HG02642 (cell line): ENCODE measurements around the gene POLD1.
A peak's percentile ranks its signal among the peaks of the same experiment; 100 is the strongest.
"Not testable (repeated sequence)": the region's sequence is repeated elsewhere in the genome, so short reads cannot be mapped to it uniquely, and the experiment has no call there.

ENCODE experiments used
- ATAC-seq: cut with Tn5 transposase; IDR thresholded peaks from one replicate; pipeline ENCODE4 v1.9.1; 2021; ENCODE audit warnings: mild to moderate bottlenecking; ENCODE audit not compliant: unreplicated experiment, poor library complexity

POLD1 gene

DNA sequence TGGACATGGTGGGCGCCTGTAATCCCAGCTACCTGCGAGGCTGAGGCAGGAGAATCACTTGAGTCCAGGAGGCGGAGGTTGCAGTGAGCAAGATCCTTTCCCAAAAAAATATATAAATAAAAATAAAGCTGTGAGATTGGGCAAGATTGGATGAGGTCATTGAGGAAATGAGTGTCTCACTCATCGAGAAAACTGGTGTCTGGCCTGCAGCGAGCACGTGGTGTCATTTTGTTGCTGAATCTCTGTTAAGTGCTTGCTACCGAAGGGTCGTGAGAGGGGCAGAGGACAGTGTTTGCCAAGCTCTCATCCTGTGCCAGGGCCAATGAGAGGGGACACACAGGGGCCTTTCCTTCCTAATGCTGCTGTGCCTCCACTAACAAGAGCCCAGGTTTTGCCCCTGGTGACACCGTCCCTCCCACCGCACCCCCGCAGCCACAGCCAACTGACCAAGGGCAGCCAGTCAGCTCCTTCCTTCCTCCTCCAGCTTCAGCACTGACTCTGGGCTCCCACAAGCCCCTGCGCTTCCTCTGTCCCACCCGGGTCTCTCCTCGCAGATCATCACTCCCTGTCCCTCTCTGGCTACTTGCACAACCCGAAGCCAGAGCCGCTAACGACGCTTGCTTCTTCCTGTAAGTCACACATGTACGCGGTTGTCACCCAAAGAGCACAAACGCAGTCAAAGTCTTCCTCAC lies 3.2 kb downstream of the POLD1 start:
- ATAC-seq = no peak

DNA sequence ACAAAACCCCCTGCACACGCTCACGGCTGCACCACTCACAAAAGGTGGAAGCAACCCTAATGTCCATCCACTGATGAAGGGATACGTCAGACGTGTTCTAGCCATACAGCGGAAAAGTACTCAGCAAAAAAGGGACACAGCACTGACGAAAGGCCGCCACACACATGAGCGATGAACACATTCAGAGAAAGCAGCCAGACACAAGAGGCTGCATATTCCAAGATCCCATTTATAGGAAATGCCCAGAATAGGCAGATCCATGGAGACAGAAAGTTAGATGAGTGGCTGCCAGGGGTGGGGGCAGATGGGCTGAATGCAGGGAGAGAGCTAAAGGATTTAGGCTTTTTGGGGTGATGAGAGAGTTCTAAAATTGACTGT lies 3.7 kb downstream of the POLD1 start:
- ATAC-seq = no peak

DNA sequence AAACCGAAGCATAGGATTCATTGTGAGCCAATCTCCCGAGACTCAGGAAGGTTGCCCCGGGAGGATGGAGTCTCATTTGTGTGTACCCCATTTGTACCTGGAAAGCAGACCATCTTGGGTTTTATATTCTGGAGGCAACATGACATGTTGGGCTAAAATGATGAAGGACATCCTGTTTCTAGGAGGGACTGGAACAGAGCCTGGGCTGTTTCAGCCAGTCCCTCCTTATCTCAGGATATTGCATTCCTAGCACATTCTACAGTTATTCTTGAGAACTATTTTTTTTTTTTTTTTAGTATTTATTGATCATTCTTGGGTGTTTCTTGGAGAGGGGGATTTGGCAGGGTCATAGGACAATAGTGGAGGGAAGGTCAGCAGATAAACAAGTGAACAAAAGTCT lies 6.1 kb downstream of the POLD1 start:
- not testable (repeated sequence) for ATAC-seq

DNA sequence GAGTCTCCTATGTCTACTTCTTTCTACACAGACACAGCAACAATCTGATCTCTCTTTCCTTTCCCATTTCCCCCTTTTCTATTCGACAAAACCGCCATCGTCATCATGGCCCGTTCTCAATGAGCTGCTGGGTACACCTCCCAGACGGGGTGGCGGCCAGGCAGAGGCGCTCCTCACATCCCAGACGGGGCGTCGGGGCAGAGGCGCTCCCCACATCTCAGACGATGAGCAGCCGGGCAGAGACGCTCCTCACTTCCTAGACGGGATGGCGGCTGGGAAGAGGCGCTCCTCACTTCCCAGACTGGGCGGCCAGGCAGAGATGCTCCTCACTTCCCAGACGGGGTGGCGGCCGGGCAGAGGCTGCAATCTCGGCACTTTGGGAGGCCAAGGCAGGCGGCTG lies 6.8 kb downstream of the POLD1 start:
- not testable (repeated sequence) for ATAC-seq

DNA sequence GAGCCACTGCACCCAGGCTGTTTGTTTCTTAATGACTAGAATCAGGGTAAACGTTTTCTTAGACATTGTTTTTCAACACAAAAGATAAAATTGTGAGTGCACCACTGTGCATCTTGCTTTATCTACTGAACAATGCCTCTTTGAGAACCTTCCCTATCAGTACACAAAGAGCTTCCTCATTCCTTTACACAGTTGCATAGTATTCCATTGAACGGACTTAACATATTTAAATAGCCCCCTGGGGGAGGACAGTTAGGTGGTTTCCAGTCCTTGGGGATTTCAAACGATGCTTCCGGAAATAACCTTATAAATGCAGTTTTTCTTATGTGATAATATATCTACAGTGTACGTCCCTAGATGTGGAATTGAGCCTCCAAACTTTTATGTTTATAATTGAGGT lies 8.6 kb downstream of the POLD1 start:
- no peak for ATAC-seq

DNA sequence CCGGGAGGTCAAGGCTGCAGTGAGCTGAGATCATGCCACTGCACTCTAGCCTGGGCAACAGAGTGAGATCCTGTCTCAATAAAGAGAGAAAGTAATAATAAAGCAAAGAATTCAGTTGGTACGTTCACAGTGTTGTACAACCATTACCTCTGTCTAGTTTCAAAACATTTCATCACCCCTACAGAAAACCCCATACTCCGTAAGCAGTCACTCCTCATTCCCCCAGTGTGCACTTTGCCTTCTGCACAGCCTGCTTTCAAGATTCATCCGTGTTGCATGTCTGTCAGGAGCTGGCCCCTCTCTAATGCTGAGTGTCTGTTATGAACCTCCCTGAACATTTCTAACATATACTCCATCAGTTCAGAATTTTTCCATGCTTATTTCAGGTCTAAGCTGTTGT lies 9.4 kb downstream of the POLD1 start:
- ATAC-seq = no peak

DNA sequence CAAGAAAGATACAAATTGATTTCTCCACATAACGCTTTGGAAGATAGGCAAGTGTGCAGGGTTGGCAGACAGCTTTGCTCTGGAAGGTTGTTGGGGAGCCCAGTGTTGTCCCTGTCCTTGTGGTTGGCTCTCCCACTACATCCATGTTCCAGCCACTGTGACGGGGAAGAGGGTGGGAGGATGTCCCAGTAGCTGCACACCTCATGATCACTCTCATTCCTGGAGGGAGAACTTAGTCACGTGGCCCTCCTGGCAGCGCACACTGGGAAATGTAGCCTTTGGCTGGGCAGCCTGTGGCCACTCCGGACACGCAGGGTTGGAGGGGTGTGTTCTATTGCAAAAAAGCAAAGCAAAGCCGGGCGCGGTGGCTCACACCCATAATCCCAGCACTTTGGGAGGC lies 9.9 kb downstream of the POLD1 start:
- no peak for ATAC-seq

DNA sequence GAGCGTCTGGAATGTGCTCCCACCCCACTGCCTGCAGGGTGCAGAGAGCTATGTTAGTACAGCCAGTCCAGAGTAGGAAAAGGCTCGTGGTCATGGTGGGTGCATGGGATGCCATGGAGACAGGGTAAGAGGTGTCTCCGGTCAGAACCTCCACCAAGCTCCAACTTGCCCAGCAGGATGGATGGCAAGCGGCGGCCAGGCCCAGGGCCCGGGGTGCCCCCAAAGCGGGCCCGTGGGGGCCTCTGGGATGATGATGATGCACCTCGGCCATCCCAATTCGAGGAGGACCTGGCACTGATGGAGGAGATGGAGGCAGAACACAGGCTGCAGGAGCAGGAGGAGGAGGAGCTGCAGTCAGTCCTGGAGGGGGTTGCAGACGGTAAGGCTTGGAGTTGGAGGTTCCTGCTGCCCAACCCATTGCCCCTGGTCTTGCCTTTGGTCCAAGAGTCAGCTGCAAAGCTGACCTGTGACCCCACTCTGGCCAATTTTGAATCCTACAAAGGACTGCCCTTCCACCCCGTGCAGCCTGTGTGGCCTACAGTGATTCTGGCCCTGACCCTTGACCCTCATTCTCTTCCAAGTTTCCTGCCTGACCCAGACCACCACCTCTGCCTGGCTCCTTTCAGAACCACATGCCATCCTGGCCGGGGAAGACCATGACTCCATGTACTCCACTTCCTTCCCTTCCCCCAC lies 14.7 kb downstream of the POLD1 start:
- no peak for ATAC-seq

DNA sequence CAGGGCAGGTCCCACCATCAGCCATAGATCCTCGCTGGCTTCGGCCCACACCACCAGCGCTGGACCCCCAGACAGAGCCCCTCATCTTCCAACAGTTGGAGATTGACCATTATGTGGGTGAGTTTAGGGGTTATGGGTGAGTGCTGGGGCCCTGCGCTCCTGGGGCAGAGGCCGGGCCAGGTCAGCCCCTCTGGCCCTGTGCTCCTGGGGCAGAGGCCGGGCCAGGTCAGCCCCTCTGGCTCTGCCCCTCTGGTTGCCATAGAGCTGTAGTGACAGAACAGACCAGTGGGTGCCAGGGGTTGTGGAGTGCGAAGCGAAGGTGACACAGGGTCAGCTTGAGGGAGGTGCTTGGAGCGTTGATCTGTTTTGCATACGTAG lies 15.2 kb downstream of the POLD1 start:
- no peak for ATAC-seq

DNA sequence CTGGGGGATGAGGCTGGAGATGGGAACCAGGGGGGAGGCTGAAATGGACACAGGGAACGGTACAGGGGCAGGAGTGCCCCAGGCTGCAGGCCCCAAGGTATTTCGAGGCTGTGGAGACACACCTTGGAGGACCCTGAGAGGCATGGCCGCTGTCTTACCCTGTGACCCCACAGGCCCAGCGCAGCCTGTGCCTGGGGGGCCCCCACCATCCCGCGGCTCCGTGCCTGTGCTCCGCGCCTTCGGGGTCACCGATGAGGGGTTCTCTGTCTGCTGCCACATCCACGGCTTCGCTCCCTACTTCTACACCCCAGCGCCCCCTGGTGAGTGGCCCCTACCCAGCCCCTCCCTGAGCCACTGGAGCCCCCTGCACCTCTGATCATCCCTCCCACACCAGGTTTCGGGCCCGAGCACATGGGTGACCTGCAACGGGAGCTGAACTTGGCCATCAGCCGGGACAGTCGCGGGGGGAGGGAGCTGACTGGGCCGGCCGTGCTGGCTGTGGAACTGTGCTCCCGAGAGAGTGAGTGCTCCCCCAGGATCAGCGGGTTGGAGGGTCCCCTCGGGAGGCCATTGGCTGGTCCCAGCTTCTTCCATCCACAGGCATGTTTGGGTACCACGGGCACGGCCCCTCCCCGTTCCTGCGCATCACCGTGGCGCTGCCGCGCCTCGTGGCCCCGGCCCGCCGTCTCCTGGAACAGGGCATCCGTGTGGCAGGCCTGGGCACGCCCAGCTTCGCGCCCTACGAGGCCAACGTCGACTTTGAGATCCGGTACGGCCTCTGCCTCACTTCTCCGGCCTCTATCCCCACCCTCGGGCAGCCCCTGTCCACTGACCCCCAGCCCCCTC lies 17.7 kb downstream of the POLD1 start:
- ATAC-seq = no peak

DNA sequence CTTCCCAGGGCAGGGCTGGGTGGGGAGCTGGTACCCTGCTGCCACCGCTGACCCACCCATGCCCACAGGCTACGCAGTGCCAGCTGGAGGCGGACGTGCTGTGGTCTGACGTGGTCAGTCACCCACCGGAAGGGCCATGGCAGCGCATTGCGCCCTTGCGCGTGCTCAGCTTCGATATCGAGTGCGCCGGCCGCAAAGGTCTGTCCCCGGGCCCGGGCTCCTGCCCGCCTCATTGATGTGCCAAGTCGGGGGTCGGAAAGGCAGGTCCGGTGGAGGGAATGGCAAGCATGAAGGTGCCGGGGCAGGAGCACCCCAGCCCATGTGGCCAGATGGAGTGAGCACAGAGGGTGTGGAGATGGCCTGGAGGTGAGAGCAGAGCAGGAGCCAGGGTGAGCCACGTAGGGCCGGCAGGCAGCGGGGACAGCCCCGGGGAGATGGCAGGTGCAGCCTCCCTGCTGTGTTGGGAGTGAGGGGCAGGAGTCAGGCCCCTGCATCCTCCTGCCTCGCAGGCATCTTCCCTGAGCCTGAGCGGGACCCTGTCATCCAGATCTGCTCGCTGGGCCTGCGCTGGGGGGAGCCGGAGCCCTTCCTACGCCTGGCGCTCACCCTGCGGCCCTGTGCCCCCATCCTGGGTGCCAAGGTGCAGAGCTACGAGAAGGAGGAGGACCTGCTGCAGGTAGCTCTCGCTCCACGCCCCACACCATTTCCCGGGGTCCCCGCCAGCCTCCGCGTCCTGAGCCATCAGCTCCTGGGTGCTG lies 18.6 kb downstream of the POLD1 start:
- ATAC-seq = no peak

DNA sequence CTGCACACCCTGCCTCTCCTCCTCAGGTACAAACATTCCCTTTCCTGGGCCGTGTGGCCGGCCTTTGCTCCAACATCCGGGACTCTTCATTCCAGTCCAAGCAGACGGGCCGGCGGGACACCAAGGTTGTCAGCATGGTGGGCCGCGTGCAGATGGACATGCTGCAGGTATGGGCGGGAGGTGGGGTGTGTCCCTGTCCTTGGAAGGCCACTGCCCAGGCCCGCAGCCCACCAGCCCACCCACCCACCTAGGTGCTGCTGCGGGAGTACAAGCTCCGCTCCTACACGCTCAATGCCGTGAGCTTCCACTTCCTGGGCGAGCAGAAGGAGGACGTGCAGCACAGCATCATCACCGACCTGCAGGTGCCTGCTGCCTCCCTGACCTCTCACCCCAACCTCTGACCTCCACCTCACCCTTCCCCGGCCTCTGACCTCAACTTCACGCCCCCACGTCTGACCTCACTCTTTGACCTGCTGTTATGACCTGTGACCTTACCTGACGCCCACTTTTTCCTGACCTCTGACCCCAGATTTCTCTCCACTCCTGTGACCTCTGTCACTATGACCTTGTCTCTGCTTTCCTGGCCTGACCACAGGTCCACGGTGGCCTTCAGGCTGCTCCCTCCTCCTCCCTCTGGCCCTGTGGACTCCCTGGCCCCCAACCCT lies 22.1 kb downstream of the POLD1 start:
- ATAC-seq = no peak

DNA sequence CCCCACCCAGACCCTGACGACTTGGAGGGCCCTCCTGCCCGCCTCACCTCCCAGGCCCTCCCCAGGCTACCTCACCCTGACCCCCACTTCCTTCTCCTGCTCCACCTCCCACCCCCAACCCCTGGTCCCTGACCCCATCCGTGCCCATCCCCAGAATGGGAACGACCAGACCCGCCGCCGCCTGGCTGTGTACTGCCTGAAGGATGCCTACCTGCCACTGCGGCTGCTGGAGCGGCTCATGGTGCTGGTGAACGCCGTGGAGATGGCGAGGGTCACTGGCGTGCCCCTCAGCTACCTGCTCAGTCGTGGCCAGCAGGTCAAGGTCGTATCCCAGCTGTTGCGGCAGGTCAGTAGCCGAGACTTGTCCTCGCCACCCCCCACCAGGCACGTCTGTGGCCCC lies 22.7 kb downstream of the POLD1 start:
- ATAC-seq = no peak

DNA sequence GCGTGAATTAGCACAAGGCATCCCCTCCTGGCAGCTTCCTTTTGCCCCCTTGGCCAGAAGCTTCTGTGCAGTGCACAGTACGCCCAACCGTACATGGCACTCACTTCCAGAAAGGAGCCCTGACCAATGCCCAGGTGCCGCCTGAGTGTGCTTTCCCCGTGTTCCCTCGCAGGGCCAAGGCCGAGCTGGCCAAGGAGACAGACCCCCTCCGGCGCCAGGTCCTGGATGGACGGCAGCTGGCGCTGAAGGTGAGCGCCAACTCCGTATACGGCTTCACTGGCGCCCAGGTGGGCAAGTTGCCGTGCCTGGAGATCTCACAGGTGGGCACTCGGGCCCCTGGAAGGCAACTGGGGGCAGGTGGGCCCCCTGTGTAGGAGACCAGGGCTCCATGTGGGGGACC lies 25.2 kb downstream of the POLD1 start:
- no peak for ATAC-seq

DNA sequence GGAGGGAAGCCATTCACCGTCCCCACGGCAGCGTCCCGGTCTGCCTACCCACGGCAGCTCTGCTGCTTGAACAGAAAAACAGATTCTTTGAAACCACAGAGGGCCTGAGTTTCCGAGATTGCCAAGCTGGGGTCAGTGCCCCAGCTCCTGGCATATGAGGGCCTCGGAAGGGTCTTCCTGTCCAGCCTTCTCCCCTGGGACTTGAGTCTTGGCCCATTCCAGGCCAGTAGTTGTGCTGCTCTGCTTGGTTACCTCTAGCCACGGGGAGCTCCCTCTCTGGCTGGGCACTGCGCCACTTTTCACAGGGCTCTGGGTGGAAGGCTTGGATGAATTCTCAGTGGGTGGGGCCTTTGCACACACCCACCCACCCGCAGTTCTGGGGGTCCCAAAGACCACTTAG lies 26.0 kb downstream of the POLD1 start:
- ATAC-seq = no peak

DNA sequence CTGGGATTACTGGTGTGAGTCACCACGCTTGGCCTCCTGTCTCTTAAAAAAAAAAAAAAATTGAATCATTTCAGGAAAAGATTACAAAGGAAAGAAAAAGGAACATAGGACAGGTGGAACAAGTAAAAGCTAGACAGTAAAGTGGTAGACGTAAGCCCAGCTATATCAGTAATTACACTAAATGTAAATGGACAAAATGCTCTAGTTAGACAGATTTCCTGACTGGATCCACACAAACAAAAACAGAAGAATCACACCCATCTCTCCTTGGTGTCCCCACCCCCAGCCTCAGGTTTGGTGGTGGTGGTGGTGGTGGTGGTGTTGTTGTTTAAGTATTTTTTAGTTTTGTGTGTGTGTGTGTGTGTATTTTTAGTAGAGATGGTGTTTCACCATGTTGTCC lies 28.3 kb downstream of the POLD1 start:
- no peak for ATAC-seq

DNA sequence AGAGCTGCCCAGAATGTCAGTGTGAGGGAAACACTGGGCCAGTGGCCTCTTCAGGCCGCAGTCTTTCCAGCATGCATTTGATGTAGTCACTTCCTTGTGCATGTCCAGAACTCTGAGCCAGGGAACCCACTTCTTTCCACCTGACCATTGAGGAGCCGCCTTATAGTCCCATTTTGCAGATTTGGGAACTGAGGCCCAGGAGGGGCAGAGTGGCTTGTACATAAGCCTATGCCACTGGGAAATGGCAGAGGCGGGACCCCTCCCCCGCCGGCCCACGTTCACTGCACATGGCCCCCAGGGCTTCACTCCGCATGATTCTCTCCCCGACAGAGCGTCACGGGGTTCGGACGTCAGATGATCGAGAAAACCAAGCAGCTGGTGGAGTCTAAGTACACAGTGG lies 28.9 kb downstream of the POLD1 start:
- ATAC-seq = no peak

DNA sequence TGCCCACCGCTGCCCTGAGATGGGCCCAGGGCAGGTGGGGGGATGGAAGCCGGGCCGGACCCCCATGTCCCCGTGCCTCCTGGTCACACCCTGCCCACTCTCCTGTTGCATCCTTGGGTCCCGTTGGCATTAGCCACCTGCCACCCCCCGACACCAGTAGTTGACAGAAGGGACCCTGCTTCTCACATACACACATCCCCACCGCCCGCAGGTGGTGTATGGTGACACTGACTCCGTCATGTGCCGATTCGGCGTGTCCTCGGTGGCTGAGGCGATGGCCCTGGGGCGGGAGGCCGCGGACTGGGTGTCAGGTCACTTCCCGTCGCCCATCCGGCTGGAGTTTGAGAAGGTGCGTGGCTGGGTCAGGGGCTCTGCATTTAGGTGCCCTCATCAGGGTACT lies 29.4 kb downstream of the POLD1 start:
- ATAC-seq = no peak

DNA sequence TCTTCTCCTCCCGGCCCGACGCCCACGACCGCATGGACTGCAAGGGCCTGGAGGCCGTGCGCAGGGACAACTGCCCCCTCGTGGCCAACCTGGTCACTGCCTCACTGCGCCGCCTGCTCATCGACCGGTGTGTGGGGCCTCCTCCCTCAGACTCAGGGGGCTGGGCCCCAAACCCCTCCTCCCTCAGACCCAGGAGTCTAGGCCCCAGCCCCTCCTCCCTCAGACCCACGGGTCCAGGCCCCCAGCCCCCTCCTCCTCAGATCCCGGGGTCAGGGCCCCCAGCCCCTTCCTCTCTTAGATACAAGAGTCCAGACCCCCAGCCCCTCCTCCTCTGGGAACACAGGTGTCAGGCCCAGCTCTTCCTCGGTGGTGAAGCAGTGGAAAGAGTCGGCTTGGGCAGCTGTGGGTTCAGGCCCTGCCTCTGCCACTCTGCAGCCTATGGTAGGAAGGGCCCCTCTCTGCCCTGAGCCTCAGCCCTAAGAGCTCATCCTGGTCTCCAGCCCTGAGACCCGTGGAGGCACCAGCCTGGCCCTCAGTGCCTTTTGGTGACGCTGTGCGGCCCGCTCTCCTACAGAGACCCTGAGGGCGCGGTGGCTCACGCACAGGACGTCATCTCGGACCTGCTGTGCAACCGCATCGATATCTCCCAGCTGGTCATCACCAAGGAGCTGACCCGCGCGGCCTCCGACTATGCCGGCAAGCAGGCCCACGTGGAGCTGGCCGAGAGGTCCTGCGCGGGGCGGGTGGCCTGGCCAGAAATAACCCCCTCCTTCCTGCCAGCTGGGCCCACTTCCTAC lies 30.9 kb downstream of the POLD1 start:
- ATAC-seq = peak; percentile 37
